GM12872 (cell line): ENCODE measurements around the gene RALGAPA2.

Experiments
- TF ChIP-seq, protein P1 (sequence below): IDR thresholded peaks from 3 replicates; pipeline ENCODE4 v1.5.1; 2011; ENCODE audit warnings: low read depth, mild to moderate bottlenecking, low read length, moderate library complexity; ENCODE audit not compliant: insufficient read depth

Gene RALGAPA2

GRCh38 chr20:20549267-20549612 is 163.2 kb downstream of the RALGAPA2 start:
- TF ChIP-seq, protein P1, sequence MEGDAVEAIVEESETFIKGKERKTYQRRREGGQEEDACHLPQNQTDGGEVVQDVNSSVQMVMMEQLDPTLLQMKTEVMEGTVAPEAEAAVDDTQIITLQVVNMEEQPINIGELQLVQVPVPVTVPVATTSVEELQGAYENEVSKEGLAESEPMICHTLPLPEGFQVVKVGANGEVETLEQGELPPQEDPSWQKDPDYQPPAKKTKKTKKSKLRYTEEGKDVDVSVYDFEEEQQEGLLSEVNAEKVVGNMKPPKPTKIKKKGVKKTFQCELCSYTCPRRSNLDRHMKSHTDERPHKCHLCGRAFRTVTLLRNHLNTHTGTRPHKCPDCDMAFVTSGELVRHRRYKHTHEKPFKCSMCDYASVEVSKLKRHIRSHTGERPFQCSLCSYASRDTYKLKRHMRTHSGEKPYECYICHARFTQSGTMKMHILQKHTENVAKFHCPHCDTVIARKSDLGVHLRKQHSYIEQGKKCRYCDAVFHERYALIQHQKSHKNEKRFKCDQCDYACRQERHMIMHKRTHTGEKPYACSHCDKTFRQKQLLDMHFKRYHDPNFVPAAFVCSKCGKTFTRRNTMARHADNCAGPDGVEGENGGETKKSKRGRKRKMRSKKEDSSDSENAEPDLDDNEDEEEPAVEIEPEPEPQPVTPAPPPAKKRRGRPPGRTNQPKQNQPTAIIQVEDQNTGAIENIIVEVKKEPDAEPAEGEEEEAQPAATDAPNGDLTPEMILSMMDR, result no peak

GRCh38 chr20:20548527-20549266 is 163.7 kb downstream of the RALGAPA2 start:
- TF ChIP-seq, protein P1, result no peak

DNA sequence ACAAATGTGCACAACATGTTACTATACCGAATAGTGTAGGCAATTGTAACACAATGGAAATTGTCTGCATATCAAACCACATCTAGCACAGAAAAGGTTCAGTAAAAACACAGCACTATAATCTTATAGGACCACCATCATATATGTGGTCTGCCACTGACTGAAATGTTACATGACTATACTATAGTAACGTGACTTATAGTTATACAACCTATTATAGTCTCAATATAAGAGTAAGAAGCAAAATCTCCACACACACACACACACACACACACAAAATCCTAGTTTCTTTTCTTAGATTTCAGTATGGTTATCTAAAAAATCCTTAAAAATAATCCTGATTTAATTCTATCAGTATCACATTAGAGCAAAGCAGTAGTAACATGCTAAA is 164.6 kb downstream of the RALGAPA2 start:
- TF ChIP-seq, protein P1, result no peak

- TF ChIP-seq, protein P1, result no peak
These were observed 165.1 kb downstream of the RALGAPA2 start for GRCh38 chr20:20547221-20547875.

GRCh38 chr20:20546402-20546801 is 166.0 kb downstream of the RALGAPA2 start:
- TF ChIP-seq, protein P1, result no peak

GRCh38 chr20:20536240-20536933 is 176.1 kb downstream of the RALGAPA2 start:
- TF ChIP-seq, protein P1, result no peak

DNA sequence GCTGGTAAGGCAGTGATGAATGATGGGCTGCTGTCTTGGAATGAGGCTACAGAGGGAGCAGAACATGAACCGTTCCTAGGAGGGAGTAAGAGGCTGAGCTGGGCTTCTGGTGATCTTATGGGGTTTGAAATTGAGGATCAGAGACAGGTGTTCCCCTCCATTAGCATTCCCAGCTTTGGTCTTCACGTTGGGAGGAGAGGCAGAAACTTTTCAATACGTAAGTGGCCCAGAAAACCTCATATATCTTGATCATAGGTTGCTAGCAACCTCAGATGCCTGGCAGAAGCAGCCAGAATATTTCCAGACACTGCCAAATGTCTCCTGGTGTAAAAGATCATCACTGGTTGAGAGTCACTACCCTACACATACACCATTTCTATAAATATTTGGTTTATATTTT is 177.4 kb downstream of the RALGAPA2 start:
- TF ChIP-seq, protein P1, result no peak
